NK-92 (cell line): ENCODE measurements around the gene DCLK1.

Source experiments
- DNase-seq: peaks from one replicate; lab custom pipeline; 2025; ENCODE audit not compliant: unreplicated experiment; lab: John Stamatoyannopoulos, UW

Gene DCLK1

DNA sequence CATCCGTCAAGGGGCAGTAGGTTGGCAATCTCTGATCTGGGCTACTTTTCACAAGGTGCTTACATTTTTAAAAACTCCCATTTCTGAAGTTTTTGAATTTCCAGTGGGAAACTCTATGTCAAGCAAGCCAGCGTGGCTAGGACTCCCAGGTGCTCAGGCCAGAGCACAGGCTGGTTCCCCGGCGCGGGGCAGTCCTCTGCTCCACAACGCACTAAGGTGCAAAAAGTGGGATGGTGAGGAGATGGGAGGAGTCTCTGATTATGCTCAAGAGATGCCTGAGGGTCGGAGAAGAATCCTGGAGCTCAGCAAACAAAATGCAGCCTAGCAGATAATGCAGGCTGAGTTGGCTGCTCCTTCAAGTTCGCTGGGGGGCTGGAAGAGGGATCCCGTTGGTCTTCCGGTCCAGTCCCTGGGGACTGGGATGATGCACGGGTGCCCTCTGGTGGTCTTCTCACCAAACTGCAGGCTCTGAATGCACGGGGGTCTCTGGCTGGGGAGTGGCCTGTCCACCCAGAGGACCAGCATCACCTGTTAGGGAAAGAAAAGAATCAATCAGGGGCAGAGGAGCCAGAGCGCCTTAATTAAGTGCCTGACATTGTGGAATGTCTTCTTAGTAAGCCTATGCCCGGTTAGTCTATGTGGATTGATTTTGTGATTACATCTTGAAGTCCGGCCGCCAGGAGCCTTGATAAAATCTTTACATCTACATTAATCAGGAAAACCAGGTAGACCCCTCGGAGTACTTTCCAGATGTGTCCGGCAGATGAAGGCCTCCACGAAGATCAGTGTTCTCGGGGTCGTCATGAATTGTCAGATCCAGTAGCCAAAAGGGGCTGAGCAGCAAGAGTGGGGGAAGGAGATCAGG, 410.3 kb downstream of the DCLK1 start:
- DNase-seq: no peak

- DNase-seq: no peak
These were observed 410.9 kb downstream of the DCLK1 start for GRCh38 chr13:35720290-35720689.
